ENCODE measurements around the gene ADAM12.

The ADAM12 gene

GRCh38 chr10:126315494-126316177, 72.6 kb downstream of the ADAM12 start:
- DNase-seq (ENCODE audit: low read depth), result no peak

GRCh38 chr10:126314863-126315493, 73.3 kb downstream of the ADAM12 start:
- no peak for DNase-seq (ENCODE audit: low read depth)

GRCh38 chr10:126312167-126312566, 76.1 kb downstream of the ADAM12 start:
- no peak for DNase-seq (ENCODE audit: low read depth)

GRCh38 chr10:126309228-126309883, 78.9 kb downstream of the ADAM12 start:
- DNase-seq (ENCODE audit: low read depth), result no peak

GRCh38 chr10:126302826-126303665, 85.2 kb downstream of the ADAM12 start:
- no peak for DNase-seq (ENCODE audit: low read depth)

GRCh38 chr10:126302476-126302756, 85.9 kb downstream of the ADAM12 start:
- DNase-seq (ENCODE audit: low read depth), result no peak

- no peak for DNase-seq (ENCODE audit: low read depth)
Observed at GRCh38 chr10:126301701-126302475, 86.4 kb downstream of the ADAM12 start.

GRCh38 chr10:126294451-126294850, 93.8 kb downstream of the ADAM12 start:
- DNase-seq (ENCODE audit: low read depth), result no peak

- DNase-seq (ENCODE audit: low read depth), result no peak
Observed at GRCh38 chr10:126290232-126290631, 98.0 kb downstream of the ADAM12 start.

GRCh38 chr10:126288547-126289493, 99.5 kb downstream of the ADAM12 start:
- no peak for DNase-seq (ENCODE audit: low read depth)

- DNase-seq (ENCODE audit: low read depth), result no peak
Observed at GRCh38 chr10:126286256-126286780, 102.0 kb downstream of the ADAM12 start.

- DNase-seq (ENCODE audit: low read depth), result no peak
Observed at GRCh38 chr10:126283307-126283706, 105.0 kb downstream of the ADAM12 start.

GRCh38 chr10:126278851-126279250, 109.4 kb downstream of the ADAM12 start:
- no peak for DNase-seq (ENCODE audit: low read depth)

- DNase-seq (ENCODE audit: low read depth), result no peak
Observed at GRCh38 chr10:126277181-126277580, 111.1 kb downstream of the ADAM12 start.

GRCh38 chr10:126272526-126272925, 115.8 kb downstream of the ADAM12 start:
- no peak for DNase-seq (ENCODE audit: low read depth)

- DNase-seq (ENCODE audit: low read depth), result no peak
Observed at GRCh38 chr10:126270111-126270510, 118.2 kb downstream of the ADAM12 start.

GRCh38 chr10:126268013-126268920, 120.0 kb downstream of the ADAM12 start:
- DNase-seq (ENCODE audit: low read depth), result no peak

- DNase-seq (ENCODE audit: low read depth), result no peak
Observed at GRCh38 chr10:126264102-126265018, 123.9 kb downstream of the ADAM12 start.

All from stimulated activated CD8-positive, alpha-beta memory T cell treated with anti-CD3 and anti-CD28 coated beads, Interleukin-4, amount 100 ng/mL, for 24 hours (primary cell).